H1 (cell line): ENCODE results near the gene OXNAD1. TPM values are rescaled to one million over a fixed set of nuclear protein-coding genes. Genes with fewer than 3 reads are reported as not detected.

Experiments used
- CTCF ChIA-PET: fragments of 300-600 bp; sonication (Branson Sonifier 250); formaldehyde crosslinking; loops from one replicate; lab custom pipeline; 2021; ENCODE audit not compliant: partially characterized antibody; lab: Charles Lee
- POLR2A ChIA-PET: fragments of 300-600 bp; sonication (Branson Sonifier 250); formaldehyde crosslinking; loops from one replicate; lab custom pipeline; 2021; ENCODE audit warnings: inconsistent platforms; ENCODE audit not compliant: partially characterized antibody; lab: Charles Lee
- DNase-seq, 2 experiments: peaks; one replicate each; pipeline versions ENCODE4 v3.0.0 to v3.0.0-alpha.2; 2010 to 2022; ENCODE audit warnings: low spot score in 2 of 2, low read depth in 1 of 2, mixed read lengths in 1 of 2
- FAIRE-seq: peaks from 2 replicates; lab custom pipeline; 2011; peaks lifted over from hg19 to GRCh38; lab: Jason Lieb, UNC
- H2AFZ ChIP-seq: 2 replicates; pipeline ENCODE4 v1.8.1; 2012; ENCODE audit warnings: low read length, inconsistent platforms
- H2AK5ac ChIP-seq: 2 replicates; pipeline ENCODE4 v1.6.1; 2013; ENCODE audit warnings: low read depth, low read length
- H2BK120ac ChIP-seq: replicated peaks from 2 replicates; pipeline ENCODE3; 2013; ENCODE audit warnings: low read depth, low read length, inconsistent platforms
- H2BK12ac ChIP-seq: 2 replicates; pipeline ENCODE4 v1.6.1; 2013; ENCODE audit warnings: low read depth, low read length
- H2BK15ac ChIP-seq: 2 replicates; pipeline ENCODE4 v1.6.1; 2013; ENCODE audit warnings: low read length
- H2BK20ac ChIP-seq: 2 replicates; pipeline ENCODE4 v1.6.1; 2013; ENCODE audit warnings: low read length
- H2BK5ac ChIP-seq: 2 replicates; pipeline ENCODE4 v1.6.1; 2013; ENCODE audit warnings: low read depth, low read length
- H3K14ac ChIP-seq: 2 replicates; pipeline ENCODE4 v1.6.1; 2013; ENCODE audit warnings: inconsistent platforms; ENCODE audit not compliant: insufficient read length
- H3K18ac ChIP-seq: 2 replicates; pipeline ENCODE4 v1.6.1; 2013; ENCODE audit warnings: low read length; ENCODE audit errors: extremely low read depth
- H3K23ac ChIP-seq: 2 replicates; pipeline ENCODE4 v1.6.1; 2013; ENCODE audit warnings: inconsistent platforms; ENCODE audit not compliant: insufficient read length
- H3K23me2 ChIP-seq: 2 replicates; pipeline ENCODE4 v1.6.1; 2013; ENCODE audit warnings: low read depth, low read length
- H3K27ac ChIP-seq: 2 replicates; pipeline ENCODE4 v1.6.1; 2011; ENCODE audit warnings: low read depth, low read length, inconsistent platforms
- H3K27me3 ChIP-seq, 4 experiments: replicated peaks in 1 of 4; 1 replicate in 1 of 4; 2 replicates in 3 of 4; pipeline versions ENCODE4 v1.6.1 to v1.8.1; 2011 to 2013; ENCODE audit warnings: low read length in 3 of 4, mild to moderate bottlenecking in 3 of 4, inconsistent platforms in 2 of 4, mixed read lengths in 2 of 4, moderate library complexity in 1 of 4; ENCODE audit not compliant: control insufficient read depth in 3 of 4, insufficient read depth in 3 of 4; ENCODE audit errors: extremely low read depth in 1 of 4
- H3K36me3 ChIP-seq, 4 experiments: 2 replicates each; pipeline versions ENCODE4 v1.6.1 to v1.8.1; 2011 to 2013; ENCODE audit warnings: mild to moderate bottlenecking in 4 of 4, low read length in 3 of 4, moderate library complexity in 2 of 4, control low read depth in 1 of 4, inconsistent platforms in 1 of 4; ENCODE audit not compliant: insufficient read depth in 4 of 4, control insufficient read depth in 2 of 4
- H3K4ac ChIP-seq: replicated peaks from 2 replicates; pipeline ENCODE3; 2013; ENCODE audit warnings: low read length, low read depth, mixed read lengths, inconsistent platforms; ENCODE audit not compliant: insufficient read length
- H3K4me1 ChIP-seq, 4 experiments: replicated peaks in 1 of 4; 1 replicate in 1 of 4; 2 replicates in 3 of 4; pipeline versions ENCODE4 v1.6.1 to v1.8.1; 2011 to 2013; ENCODE audit warnings: low read length in 3 of 4, inconsistent platforms in 2 of 4, mixed read lengths in 1 of 4; ENCODE audit not compliant: insufficient read depth in 4 of 4, control insufficient read depth in 3 of 4
- H3K4me2 ChIP-seq, 2 experiments: 2 replicates each; pipeline versions ENCODE4 v1.6.1 to v1.8.1; 2011 to 2013; ENCODE audit warnings: low read depth in 2 of 2, low read length in 2 of 2, control low read depth in 1 of 2, inconsistent platforms in 1 of 2, mild to moderate bottlenecking in 1 of 2; ENCODE audit not compliant: insufficient read depth in 1 of 2
- H3K4me3 ChIP-seq, 4 experiments: fragments of 200-600, 300-600 bp in 1 of 4; sonication (generic), shearing (Covaris generic), sonication (Bioruptor Twin) in 1 of 4; 2 replicates each; pipeline versions ENCODE4 v1.5.1 to v1.8.1; 2011 to 2016; ENCODE audit warnings: low read length in 4 of 4, low read depth in 3 of 4, control low read depth in 2 of 4, inconsistent platforms in 2 of 4, mild to moderate bottlenecking in 2 of 4, mixed read lengths in 1 of 4, moderate library complexity in 1 of 4; ENCODE audit not compliant: insufficient read depth in 2 of 4; ENCODE audit errors: extremely low read depth in 1 of 4
- H3K56ac ChIP-seq: replicated peaks from 2 replicates; pipeline ENCODE3; 2013; ENCODE audit warnings: low read depth, mild to moderate bottlenecking, mixed read lengths, low read length, inconsistent platforms; ENCODE audit not compliant: insufficient read length
- H3K79me1 ChIP-seq: 2 replicates; pipeline ENCODE4 v1.6.1; 2013; ENCODE audit warnings: low read depth, low read length, control low read depth
- H3K79me2 ChIP-seq, 2 experiments: 2 replicates each; pipeline versions ENCODE4 v1.6.1 to v1.8.1; 2012 to 2013; ENCODE audit warnings: low read length in 2 of 2, mild to moderate bottlenecking in 2 of 2, inconsistent platforms in 1 of 2; ENCODE audit not compliant: insufficient read depth in 2 of 2, control insufficient read depth in 1 of 2
- H3K9ac ChIP-seq, 4 experiments: replicated peaks in 1 of 4; 1 replicate in 1 of 4; 2 replicates in 3 of 4; pipeline versions ENCODE4 v1.6.1 to v1.8.1; 2011 to 2013; ENCODE audit warnings: low read depth in 3 of 4, low read length in 3 of 4, control low read depth in 2 of 4, mild to moderate bottlenecking in 2 of 4, moderate library complexity in 2 of 4, inconsistent platforms in 1 of 4; ENCODE audit errors: extremely low read depth in 1 of 4
- H3K9me3 ChIP-seq, 2 experiments: 2 replicates each; pipeline versions ENCODE4 v1.6.1 to v1.8.1; 2012 to 2013; ENCODE audit warnings: mild to moderate bottlenecking in 2 of 2, moderate library complexity in 2 of 2, control low read depth in 1 of 2, inconsistent platforms in 1 of 2, low read depth in 1 of 2, low read length in 1 of 2, mixed read lengths in 1 of 2; ENCODE audit not compliant: insufficient read depth in 2 of 2
- H4K20me1 ChIP-seq, 2 experiments: replicated peaks in 1 of 2; 2 replicates each; pipeline versions ENCODE3 to v1.8.1; 2011 to 2013; ENCODE audit warnings: inconsistent platforms in 2 of 2, low read length in 2 of 2, mild to moderate bottlenecking in 1 of 2; ENCODE audit not compliant: insufficient read depth in 2 of 2, control insufficient read depth in 1 of 2
- H4K5ac ChIP-seq: 2 replicates; pipeline ENCODE4 v1.6.1; 2013; ENCODE audit warnings: low read length, low read depth, mixed read lengths, inconsistent platforms; ENCODE audit not compliant: insufficient read length
- H4K8ac ChIP-seq: 2 replicates; pipeline ENCODE4 v1.8.0; 2013; ENCODE audit warnings: mild to moderate bottlenecking, moderate library complexity, low read length, inconsistent platforms; ENCODE audit not compliant: insufficient read depth; ENCODE audit errors: extremely low read depth
- H4K91ac ChIP-seq: replicated peaks from 2 replicates; pipeline ENCODE3; 2013; ENCODE audit warnings: low read length, mixed read lengths, inconsistent platforms; ENCODE audit not compliant: insufficient read length
- BCL11A ChIP-seq, 2 experiments: IDR thresholded peaks; one replicate each; pipeline ENCODE4 v1.6.1; 2011; ENCODE audit warnings: low read depth in 2 of 2, low read length in 2 of 2, mild to moderate bottlenecking in 2 of 2
- E2F6 ChIP-seq: IDR thresholded peaks from 2 replicates; pipeline ENCODE4 v1.6.1; 2012; ENCODE audit warnings: inconsistent platforms
- EP300 ChIP-seq, 2 experiments: IDR thresholded peaks; 1 replicate in 1 of 2; 2 replicates in 1 of 2; pipeline ENCODE4 v1.6.1; 2011 to 2012; ENCODE audit warnings: low read depth in 2 of 2, low read length in 2 of 2, mild to moderate bottlenecking in 2 of 2, borderline replicate concordance in 1 of 2, inconsistent platforms in 1 of 2, moderate library complexity in 1 of 2
- RFX5 ChIP-seq: IDR thresholded peaks from 2 replicates; pipeline ENCODE4 v1.6.1; 2011; ENCODE audit warnings: low read depth, low read length, improper control_type of control experiment, borderline replicate concordance
- SUZ12 ChIP-seq: fragments of 200-600 bp; sonication (generic); IDR thresholded peaks from 2 replicates; pipeline ENCODE4 v1.6.1; 2012; ENCODE audit warnings: mild to moderate bottlenecking, inconsistent platforms, low read length, moderate library complexity, mixed read lengths
- WGBS, 2 experiments: shearing (Covaris generic) in 1 of 2; methylation state at CpG; one replicate each; pipeline versions ENCODE4 v1.1.6 to v1.1.7; 2013 to 2015; ENCODE audit warnings: low lambda C conversion rate in 2 of 2, mixed read lengths in 2 of 2, inconsistent platforms in 1 of 2, low coverage in 1 of 2, missing lambda C conversion rate in 1 of 2; ENCODE audit not compliant: insufficient replicate concordance in 2 of 2, insufficient coverage in 1 of 2, insufficient read length in 1 of 2; ENCODE audit errors: extremely low coverage in 1 of 2, missing lambda C conversion rate in 1 of 2; 5-methylcytosine and 5-hydroxymethylcytosine counted together
- polyA plus RNA-seq, 7 experiments: library from polyadenylated mRNA; depleted of rRNA in 3 of 7; stranded (reverse) in 5 of 7; unstranded in 2 of 7; fragments of >200 nt in 5 of 7; fragments of 200-250 nt in 2 of 7; gene quantifications; 1 replicate in 5 of 7; 2 replicates in 1 of 7; 4 replicates in 1 of 7; pipeline versions ENCODE4 v1.2.1 to v1.2.3, GENCODE V29; 2011 to 2013; ENCODE audit warnings: missing spikeins in 2 of 7, mixed read lengths in 2 of 7
- total RNA-seq: library from RNA; stranded (reverse); fragmentation: NEBNext Ultra II Directional; extraction: Animal tissue kit (Norgen Biotek cat#: 25700); gene quantifications from 2 replicates; pipeline ENCODE4 v1.2.1, GENCODE V29; 2021

Gene OXNAD1
- total and polyA plus RNA-seq, 2 of the 8 experiments (the other 6 are each of a cell fraction or from before 2014, with no cell fraction given): 14.9 to 24.8 TPM

- Histone ChIP-seq H3K23ac (no peak overlapping the region), H4K5ac (no peak overlapping the region), H3K9me3 (no peaks in the 10 kb centered on the region), H2BK5ac (no peak overlapping the region), H2BK20ac (no peak overlapping the region), H4K20me1 (no peaks in the 10 kb centered on the region), H3K36me3 (no peaks in the 10 kb centered on the region), H2BK120ac (no peak overlapping the region), H3K4me1 (no peaks in the 10 kb centered on the region), H3K79me1 (no peaks in the 10 kb centered on the region), H3K4me3 (no peak overlapping the region), H3K27ac (no peak overlapping the region), H4K8ac (no peak overlapping the region), H2BK15ac (no peak overlapping the region), H3K56ac (no peak overlapping the region), H3K23me2 (no peaks in the 10 kb centered on the region), H3K14ac (no peak overlapping the region), H3K4me2 (no peak overlapping the region), H3K79me2 (no peaks in the 10 kb centered on the region), H3K4ac (no peak overlapping the region), H4K91ac (no peak overlapping the region), H2AFZ (no peak overlapping the region), H3K27me3 (no peaks in the 10 kb centered on the region), H3K18ac (no peak overlapping the region), H2AK5ac (no peak overlapping the region), H2BK12ac (no peak overlapping the region), H3K9ac (no peak overlapping the region)
- ChIA-PET POLR2A (interaction anchor here (0.6 to 0.7 kb wide), 2 partner anchors 183 to 512 kb away, joined by 3 read pairs; no protein-coding TSS in a partner anchor), CTCF (interaction anchor here (1.1 to 2.6 kb wide), 6 partner anchors 10 to 54 kb away, joined by 3 to 9 read pairs (median 4); no protein-coding TSS in a partner anchor)
- TF ChIP-seq BCL11A (IDR thresholded peaks at IDR 0.05; ENCODE audit: low read depth in 2 of 2, low read length in 2 of 2) (no peak), RFX5 (no peak), SUZ12 (no peak), EP300 (IDR thresholded peaks at IDR 0.05; ENCODE audit: borderline replicate concordance in 1 of 2, low read depth in 2 of 2, low read length in 2 of 2) (no peak), E2F6 (no peak)
- 81% methylated on average over 2 of the region's 2 CpGs; no CpG with 5 or more reads in 1 of the 2 experiments for WGBS, 2 experiments
- DNase-seq (no peak), FAIRE-seq (no peak)
Observed at GRCh38 chr3:16234281-16234680, 30.7 kb upstream of the OXNAD1 start.
